Cardiac muscle cell (in vitro differentiated cells and primary cell): Measurements from ENCODE around the gene CREB5. TPM values are rescaled to one million over a fixed set of nuclear protein-coding genes. Genes with fewer than 3 reads are reported as not detected.

ENCODE experiments used
- DNase-seq, 2 donors: peaks; one replicate each; pipeline versions ENCODE4 v3.0.0 to v3.0.0-alpha.2; 2010 to 2017; ENCODE audit warnings: low read depth in 1 of 2, low spot score in 1 of 2
- H3K27ac ChIP-seq: fragments of 200-600 bp; sonication (generic); 2 replicates; pipeline ENCODE4 v1.5.1; 2016
- H3K27me3 ChIP-seq: fragments of 200-600 bp; sonication (generic); 2 replicates; pipeline ENCODE4 v1.6.0; 2016; ENCODE audit warnings: control low read depth
- H3K36me3 ChIP-seq: fragments of 200-600 bp; sonication (generic); 2 replicates; pipeline ENCODE4 v1.5.1; 2016; ENCODE audit warnings: control low read depth
- H3K4me1 ChIP-seq: fragments of 200-600 bp; sonication (generic); 2 replicates; pipeline ENCODE4 v1.8.1; 2017; ENCODE audit warnings: low read depth, mild to moderate bottlenecking, mixed run types
- H3K4me3 ChIP-seq: fragments of 200-600 bp; sonication (generic); 2 replicates; pipeline ENCODE4 v1.5.1; 2016; ENCODE audit warnings: mild to moderate bottlenecking
- H3K9me3 ChIP-seq: fragments of 200-600 bp; sonication (generic); 2 replicates; pipeline ENCODE4 v1.5.1; 2017; ENCODE audit warnings: low read depth, mild to moderate bottlenecking, control low read depth
- CTCF ChIP-seq: IDR thresholded peaks from 2 replicates; pipeline ENCODE4 v1.5.1; 2012; ENCODE audit warnings: low read depth, mild to moderate bottlenecking, low read length
- polyA plus RNA-seq: library from polyadenylated mRNA; unstranded; fragments of >200 nt; fragmentation: Nextera tagmentation; extraction: Ambion mirVana; gene quantifications from 2 replicates; pipeline ENCODE4 v1.2.1, GENCODE V29; 2016
- total RNA-seq: library from RNA; depleted of rRNA; stranded (reverse); fragments of >200 nt; gene quantifications from 2 replicates; pipeline ENCODE4 v1.2.3, GENCODE V29; 2016

Gene CREB5
- total and polyA plus RNA-seq, 2 experiments from 2014 or later: 4.6 TPM

DNA sequence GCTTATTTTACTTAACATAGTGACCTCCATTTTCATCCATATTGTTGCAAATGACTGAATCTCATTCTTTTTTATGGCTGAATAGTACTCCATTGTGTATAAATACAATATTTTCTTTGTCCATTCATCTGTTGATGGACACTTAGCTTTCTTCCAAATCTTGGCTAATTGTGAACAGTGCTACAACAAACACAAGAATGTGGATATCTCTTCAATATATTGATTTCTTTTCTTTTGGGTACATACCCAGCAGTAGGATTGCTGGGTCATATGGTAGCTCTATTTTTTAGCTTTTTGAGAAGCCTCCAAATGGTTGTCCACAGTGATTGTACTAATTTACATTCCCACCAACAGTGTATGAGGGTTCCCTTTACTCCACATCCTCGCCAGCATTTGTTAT is 58.0 kb downstream of the CREB5 start:
- DNase-seq: no peak
- TF ChIP-seq CTCF: no peak
- Histone ChIP-seq H3K4me3 (no peak overlapping the region), H3K27me3 (no peaks in the 10 kb centered on the region), H3K4me1 (no peaks in the 10 kb centered on the region), H3K27ac (no peak overlapping the region), H3K9me3 (no peaks in the 10 kb centered on the region), H3K36me3 (no peaks in the 10 kb centered on the region)

DNA sequence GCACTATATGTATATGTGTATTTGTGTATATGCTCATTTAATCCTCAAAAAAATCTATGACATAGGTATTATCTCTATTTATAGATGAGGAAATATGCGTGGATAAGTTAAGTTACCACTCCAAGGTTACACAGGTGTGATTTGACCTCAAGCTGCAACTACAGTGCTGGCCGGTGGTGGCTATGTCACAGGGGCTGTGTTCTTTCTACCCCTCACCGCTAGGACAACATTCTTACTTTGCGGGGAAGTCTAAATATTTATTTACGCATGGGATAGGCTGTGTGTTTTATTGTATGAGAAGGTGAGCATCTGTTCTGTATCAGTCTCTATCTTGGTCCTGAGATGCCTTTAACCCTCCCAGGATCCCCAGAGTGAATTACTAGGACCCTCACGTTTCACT is 60.0 kb downstream of the CREB5 start:
- Histone ChIP-seq H3K4me3 (no peak overlapping the region), H3K4me1 (no peaks in the 10 kb centered on the region), H3K9me3 (no peaks in the 10 kb centered on the region), H3K27me3 (no peaks in the 10 kb centered on the region), H3K36me3 (no peaks in the 10 kb centered on the region), H3K27ac (no peak overlapping the region)
- DNase-seq: no peak
- TF ChIP-seq CTCF: no peak

GRCh38 chr7:28473571-28474281 is 61.4 kb downstream of the CREB5 start:
- no peak for TF ChIP-seq CTCF
- Histone ChIP-seq H3K4me3 (no peak overlapping the region), H3K9me3 (no peaks in the 10 kb centered on the region), H3K27ac (no peak overlapping the region), H3K4me1 (no peaks in the 10 kb centered on the region), H3K36me3 (no peaks in the 10 kb centered on the region), H3K27me3 (no peaks in the 10 kb centered on the region)
- no peak for DNase-seq

GRCh38 chr7:28474282-28474638 is 61.9 kb downstream of the CREB5 start:
- no peaks in the 10 kb centered on the region for H3K36me3 ChIP-seq
- H3K4me3 ChIP-seq: no peak overlapping the region
- no peak for DNase-seq
- peaks cover under 1% of the 10 kb centered on the region for H3K4me1 ChIP-seq
- no peak for TF ChIP-seq CTCF
- H3K9me3 ChIP-seq: no peaks in the 10 kb centered on the region
- H3K27ac ChIP-seq: no peak overlapping the region
- H3K27me3 ChIP-seq: no peaks in the 10 kb centered on the region

GRCh38 chr7:28474640-28475039 is 62.3 kb downstream of the CREB5 start:
- DNase-seq: no peak
- no peak for TF ChIP-seq CTCF

GRCh38 chr7:28477041-28477442 is 64.7 kb downstream of the CREB5 start:
- Histone ChIP-seq H3K4me1 (peaks cover 18% of the 10 kb centered on the region), H3K27ac (no peak overlapping the region), H3K27me3 (no peaks in the 10 kb centered on the region), H3K9me3 (no peaks in the 10 kb centered on the region), H3K36me3 (no peaks in the 10 kb centered on the region), H3K4me3 (no peak overlapping the region)
- no peak for DNase-seq
- no peak for TF ChIP-seq CTCF

More at GRCh38 chr7:28474640-28475039, 62.3 kb downstream of the CREB5 start:
- no peak overlapping the region for H3K27ac ChIP-seq
- H3K27me3 ChIP-seq: no peaks in the 10 kb centered on the region
- no peak overlapping the region for H3K4me3 ChIP-seq
- peaks cover 4% of the 10 kb centered on the region for H3K4me1 ChIP-seq
- H3K36me3 ChIP-seq: no peaks in the 10 kb centered on the region
- H3K9me3 ChIP-seq: no peaks in the 10 kb centered on the region
